Hindlimb muscle (tissue), 1 donor: ENCODE data around the gene ABHD18. TPM values are rescaled to one million over a fixed set of nuclear protein-coding genes. Genes with fewer than 3 reads are reported as not detected.
"Not testable (repeated sequence)": the region's sequence is repeated elsewhere in the genome, so short reads cannot be mapped to it uniquely, and the experiment has no call there.

Source experiments
- DNase-seq: peaks from one replicate; pipeline ENCODE4 v3.0.0-alpha.2; 2013
- polyA plus RNA-seq: library from polyadenylated mRNA; unstranded; fragments of 120-200 nt; gene quantifications from one replicate; pipeline ENCODE4 v1.2.1, GENCODE V29; 2013; ENCODE audit not compliant: insufficient read length

The ABHD18 gene
- polyA plus RNA-seq, 1 donor = 15.3 TPM

DNA sequence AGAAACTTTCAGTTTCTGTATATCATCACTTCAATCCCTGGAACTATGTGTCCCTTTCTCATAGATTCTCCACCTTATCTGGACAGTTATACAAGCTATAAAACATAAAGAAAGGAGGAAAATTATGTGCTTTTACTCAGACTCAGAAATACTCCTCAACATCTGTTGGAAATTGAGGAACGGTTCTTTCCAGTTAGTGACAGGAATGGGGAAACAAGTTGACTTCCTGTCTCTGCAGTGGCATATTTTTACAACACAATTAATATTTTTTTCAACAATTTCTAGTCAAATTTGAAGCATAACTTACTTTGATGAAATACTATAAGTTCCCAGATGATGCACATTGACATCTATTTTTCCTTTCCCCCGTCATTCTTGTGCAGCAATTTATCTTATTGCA lies 27.9 kb downstream of the ABHD18 start:
- DNase-seq = no peak

DNA sequence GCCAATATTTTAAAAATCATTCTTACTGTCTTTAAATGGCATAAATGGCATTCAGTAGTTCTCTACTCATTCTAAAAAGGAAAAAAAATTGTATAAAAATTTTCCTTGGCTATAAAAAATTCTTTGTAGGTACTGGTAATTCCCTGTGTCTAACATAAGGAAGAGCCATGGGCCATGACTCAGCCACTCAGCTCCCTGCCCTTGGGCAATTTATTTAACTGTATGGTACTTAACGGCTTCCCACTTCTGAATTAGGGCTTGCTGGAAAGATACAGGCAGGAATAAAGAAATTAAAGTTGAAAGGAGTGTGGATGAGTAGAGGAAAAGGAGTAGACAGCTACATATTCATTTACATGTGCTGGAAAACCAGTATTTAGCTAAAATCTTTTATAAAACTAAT lies 30.6 kb downstream of the ABHD18 start:
- DNase-seq = no peak

GRCh38 chr4:127996521-127996920 lies 31.3 kb downstream of the ABHD18 start:
- DNase-seq = not testable (repeated sequence)

GRCh38 chr4:127997534-127998388 lies 32.6 kb downstream of the ABHD18 start:
- DNase-seq = no peak

DNA sequence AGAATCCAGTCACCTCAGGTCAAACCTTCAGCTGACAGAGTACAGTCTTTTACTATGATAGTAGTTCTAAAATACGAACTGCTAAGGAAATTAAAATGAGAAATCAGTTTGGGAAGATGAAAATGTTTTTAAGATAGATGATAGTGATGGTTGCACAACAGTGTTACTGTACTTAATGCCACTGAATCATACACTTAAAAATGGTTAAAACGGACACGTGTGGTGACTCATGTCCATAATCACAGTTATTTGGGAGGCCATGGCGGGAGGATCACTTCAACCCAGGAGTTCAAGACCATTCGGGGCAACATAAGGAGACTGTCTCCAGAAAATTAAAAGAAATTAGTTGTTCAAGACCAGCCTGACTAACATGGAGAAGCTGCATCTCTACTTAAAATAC lies 41.4 kb downstream of the ABHD18 start:
- no peak for DNase-seq

DNA sequence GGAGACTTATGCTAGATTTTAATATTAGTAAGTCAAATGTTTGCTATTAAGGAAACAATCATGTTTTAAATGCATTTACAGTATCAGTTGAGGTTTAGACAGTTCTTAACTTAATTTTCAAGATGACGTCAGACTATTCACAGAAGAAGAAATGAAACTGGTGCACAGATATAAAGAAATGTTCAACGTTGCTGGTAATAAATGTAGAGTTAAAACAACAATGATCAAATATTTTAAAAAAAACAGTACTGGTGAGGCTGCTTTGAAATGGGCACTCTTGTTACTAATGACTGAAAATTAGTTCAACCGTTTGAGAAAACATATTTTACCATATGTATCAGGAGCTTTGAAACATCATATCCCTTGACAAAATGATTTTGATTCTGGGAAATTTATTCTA lies 44.2 kb downstream of the ABHD18 start:
- no peak for DNase-seq

- no peak for DNase-seq
Measured at GRCh38 chr4:128025319-128025718, 60.1 kb downstream of the ABHD18 start.

DNA sequence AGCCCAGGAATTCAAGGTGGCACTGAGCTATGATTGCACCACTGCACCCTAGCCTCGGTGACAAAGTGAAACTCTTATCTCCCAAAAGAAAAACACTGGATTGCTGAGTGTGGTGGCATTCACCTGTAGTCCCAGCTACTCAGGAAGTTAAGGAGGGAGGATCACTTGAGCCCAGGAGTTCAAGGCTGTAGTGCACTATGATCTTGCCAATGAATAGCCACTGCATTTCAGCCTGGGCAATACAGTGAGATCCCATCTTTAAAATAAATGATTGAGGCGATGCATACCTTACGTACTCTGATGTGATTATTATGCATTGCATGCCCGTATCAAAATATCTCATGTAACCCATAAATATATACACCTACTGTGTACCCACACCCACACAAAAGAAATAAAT lies 64.7 kb downstream of the ABHD18 start:
- DNase-seq = no peak

- DNase-seq = no peak
Measured at GRCh38 chr4:128031756-128032384, 66.7 kb downstream of the ABHD18 start.

GRCh38 chr4:128039568-128039967 lies 74.4 kb downstream of the ABHD18 start:
- DNase-seq = no peak

DNA sequence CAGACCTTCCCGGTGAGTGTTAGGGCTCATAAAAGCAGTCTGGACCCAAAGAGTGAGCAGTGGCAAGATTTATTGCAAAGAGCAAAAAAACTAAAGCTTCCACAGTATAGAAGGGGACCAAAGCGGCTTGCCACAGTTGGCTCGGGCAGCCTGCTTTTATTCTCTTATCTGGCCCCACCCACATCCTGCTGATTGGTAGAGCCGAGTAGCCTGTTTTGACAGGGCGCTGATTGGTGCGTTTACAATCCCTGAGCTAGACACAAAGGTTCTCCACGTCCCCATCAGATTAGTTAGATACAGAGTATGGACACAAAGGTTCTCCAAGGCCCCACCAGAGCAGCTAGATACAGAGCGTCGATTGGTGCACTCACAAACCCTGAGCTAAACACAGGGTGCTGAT lies 81.8 kb downstream of the ABHD18 start:
- DNase-seq = not testable (repeated sequence)

GRCh38 chr4:128047514-128047913 lies 82.3 kb downstream of the ABHD18 start:
- DNase-seq = not testable (repeated sequence)

DNA sequence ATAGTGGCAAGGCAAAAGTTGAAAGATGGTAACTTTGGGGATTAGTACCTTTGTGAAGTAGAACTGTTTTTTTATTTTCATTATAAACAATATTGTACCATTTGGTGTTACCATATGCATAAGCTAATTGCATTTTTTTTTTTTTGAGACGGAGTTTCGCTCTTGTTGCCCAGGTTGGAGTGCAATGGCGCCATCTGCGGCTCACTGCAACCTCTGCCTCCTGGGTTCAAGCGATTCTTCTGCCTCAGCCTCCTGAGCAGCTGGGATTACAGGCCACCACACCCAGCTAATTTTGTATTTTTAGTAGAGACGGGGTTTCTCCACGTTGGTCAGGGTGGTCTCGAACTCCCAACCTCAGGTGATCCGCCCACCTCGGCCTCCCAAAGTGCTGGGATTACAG lies 86.0 kb downstream of the ABHD18 start:
- DNase-seq = not testable (repeated sequence)

DNA sequence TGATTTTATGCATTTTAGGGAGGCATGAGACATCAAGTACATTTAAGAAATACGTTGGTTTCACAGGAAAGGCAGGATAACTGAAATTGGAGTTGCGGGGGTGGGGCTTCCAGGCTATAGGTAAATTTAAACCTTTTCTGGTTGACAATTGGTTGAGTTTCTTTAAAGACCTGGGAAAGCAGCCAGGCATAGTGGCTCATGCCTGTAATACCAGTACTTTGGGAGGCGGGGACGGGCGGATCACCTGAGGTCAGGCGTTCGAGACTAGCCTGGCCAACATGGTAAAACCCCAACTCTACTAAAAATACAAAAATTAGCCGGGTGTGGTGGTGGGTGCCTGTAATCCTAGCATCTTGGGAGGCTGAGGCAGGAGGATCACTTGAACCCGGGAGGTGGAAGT lies 89.7 kb downstream of the ABHD18 start:
- DNase-seq = not testable (repeated sequence)

GRCh38 chr4:128055441-128056206 lies 90.4 kb downstream of the ABHD18 start:
- DNase-seq = not testable (repeated sequence)

DNA sequence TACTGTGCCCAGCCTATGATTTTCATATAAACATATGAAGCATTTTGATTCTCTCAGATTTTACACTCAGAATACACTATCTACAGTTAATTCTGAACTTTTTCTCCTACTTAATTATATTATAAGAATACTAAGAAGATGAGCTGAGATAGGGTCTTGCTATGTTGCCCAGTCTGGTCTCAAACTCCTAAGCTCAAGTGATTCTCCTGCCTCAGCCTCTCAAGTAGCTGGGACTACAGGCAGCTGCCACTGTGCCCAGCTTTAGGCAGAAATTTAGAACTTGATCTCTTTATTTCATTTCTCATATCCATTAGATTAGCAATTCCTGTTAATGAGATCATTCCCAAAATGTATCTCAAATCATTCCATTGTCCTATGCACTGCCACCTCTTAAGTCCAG lies 91.2 kb downstream of the ABHD18 start:
- no peak for DNase-seq

DNA sequence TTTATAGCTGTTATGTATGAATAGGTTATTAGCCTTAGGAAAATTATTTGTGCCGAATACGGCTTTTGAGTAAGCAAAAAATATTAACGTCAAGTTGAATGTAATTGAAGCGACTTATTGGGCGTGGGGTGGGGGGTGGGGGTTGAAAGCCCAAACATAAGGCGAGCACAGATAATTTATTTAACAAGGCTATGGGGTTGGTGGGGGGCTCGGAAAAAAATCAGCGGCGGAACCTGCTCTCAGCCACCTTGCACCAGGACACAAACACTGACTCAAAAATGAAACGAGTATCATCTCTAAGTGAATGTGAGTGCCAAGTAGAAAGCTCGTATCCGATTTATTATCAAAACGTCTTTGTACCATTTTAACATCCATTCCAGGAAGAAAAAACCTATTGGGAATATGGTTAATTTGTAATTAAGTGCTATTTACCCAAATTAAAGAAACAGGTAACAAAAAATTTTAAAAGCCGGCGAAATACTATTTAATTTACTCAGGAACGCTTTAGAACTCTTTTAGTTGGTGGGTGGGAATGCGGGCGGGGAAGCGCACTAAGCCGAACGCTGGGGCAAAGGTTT lies 95.0 kb downstream of the ABHD18 start:
- DNase-seq = peak; percentile 6

DNA sequence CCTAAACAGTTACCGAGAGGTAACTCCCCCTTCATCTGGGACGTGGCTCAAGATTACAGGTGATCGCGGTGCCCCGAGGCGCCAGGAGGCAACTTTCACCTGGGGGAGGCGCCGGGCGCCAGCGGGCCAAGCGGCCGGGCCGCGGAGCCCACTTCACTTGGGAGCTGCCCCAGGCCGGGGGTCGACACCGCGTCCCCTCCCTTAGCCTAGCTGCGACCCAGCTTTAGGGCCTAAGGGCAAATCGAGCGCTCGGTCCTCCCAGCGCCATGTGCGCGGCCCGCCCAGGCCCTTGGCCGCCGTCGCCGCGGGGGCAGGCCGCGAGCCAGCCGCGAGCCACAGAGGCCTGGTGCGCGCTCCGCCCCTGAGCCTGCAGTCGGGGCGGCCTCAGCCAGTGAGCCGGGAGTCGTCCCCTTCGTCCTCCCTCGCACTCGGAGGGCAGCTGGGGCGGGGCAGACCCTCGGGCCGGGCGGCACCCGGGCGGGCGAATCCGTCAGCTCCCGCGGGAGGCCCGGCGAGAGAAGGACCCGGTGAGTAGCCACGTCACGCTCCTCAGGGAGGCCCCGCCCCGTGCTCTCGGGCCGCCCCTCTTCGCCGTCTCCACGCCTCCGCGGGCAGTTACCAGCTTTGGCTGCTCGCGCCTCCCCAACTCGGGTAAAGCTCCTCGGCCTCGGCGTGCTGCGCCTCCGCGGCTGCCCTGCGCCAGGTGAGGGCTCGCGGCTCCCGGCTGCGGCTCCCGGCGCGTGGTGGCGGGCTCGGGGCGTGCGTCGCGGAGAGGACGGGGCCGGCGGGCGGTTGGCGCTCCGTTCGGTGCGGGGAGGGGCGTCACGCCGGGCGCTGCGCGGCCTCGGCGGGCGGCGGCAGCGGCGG lies 95.7 kb downstream of the ABHD18 start, which contains the start of gene LARP1B:
TSS of gene LARP1B (plus strand) at position 614 of the 867 bp plus-strand sequence. CDS start 13,640 bp downstream, outside the sequence.
- peak; percentile 93 for DNase-seq

DNA sequence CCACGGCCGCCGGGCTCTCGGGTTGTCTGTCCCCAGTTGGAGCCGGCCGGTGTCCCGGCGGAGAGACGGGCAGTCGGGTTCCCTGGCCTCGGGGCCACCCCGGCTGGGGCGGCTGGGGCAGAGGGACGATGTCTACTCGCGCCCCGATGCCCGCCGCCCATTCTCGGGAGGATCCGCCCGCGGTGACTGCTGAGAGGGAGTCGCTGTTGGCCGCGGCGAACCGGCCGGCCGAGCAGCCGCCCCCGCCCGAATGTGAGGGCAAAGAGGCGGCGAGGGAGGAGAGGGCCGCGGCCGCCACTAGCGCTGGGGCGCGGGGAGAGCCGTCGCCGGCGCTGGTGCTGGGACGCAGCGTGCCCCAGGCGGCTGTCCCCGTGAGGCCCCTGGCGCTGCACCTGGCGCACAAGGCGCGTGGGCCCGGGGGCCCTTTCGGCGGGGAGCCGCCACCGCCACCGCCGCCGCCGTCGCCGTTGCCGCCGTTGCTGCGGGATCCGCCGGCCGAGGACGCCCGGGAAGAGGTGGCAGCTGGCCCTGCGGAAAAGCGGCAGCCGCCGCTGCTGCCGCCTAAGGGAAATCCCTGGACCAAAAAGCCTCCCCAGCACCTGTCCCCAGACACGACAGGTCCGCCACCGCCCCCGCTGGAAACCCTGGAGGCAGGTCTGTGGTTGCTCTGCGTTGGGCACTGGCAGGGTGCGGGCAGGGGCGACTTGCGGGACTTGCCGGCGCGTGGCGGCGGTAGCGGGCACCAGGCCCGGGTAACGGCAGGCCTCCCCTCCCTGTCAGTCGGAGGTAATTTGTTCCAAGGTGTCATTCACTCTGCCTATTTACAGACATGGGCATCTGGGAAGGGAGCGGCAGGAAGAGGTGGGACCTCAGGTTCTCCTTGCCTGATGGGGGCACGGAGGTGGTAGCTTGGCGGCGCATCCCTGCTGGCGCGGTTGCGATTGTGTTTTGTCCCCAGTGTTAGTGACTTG lies 96.6 kb downstream of the ABHD18 start:
- DNase-seq = peak; percentile 59

DNA sequence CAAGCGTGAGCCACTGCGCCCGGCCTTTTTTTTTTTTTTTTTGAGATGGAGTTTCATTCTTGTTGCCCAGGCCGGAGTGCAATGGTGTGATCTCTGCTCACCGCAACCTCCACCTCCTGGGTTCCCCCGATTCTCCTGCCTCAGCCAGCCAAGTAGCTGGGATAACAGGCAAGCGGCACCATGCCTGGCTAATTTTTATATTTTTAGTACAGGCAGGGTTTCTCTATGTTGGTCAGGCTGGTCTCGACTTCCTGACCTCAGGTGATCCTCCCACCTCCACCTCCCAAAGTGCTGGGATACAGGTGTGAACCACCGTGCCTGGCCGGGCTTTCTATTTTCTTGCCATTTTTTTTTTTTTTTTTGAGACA lies 101.2 kb downstream of the ABHD18 start:
- DNase-seq = not testable (repeated sequence)

GRCh38 chr4:128068918-128069317 lies 103.7 kb downstream of the ABHD18 start:
- DNase-seq = no peak
